Dermis blood vessel endothelial cell (primary cell): ENCODE results near the gene ZNF714. TPM values are rescaled to one million over a fixed set of nuclear protein-coding genes. Genes with fewer than 3 reads are reported as not detected.
"Not testable (repeated sequence)": the region's sequence is repeated elsewhere in the genome, so short reads cannot be mapped to it uniquely, and the experiment has no call there.

Experiments
- DNase-seq: peaks from one replicate; pipeline ENCODE4 v3.0.0; 2010
- total RNA-seq: library from RNA; depleted of rRNA; stranded (reverse); fragments of >200 nt; gene quantifications from 2 replicates; pipeline ENCODE4 v1.2.3, GENCODE V29; 2014

ZNF714 gene
- total RNA-seq, 1 donor from 2014 or later, result 10.7 TPM

DNA sequence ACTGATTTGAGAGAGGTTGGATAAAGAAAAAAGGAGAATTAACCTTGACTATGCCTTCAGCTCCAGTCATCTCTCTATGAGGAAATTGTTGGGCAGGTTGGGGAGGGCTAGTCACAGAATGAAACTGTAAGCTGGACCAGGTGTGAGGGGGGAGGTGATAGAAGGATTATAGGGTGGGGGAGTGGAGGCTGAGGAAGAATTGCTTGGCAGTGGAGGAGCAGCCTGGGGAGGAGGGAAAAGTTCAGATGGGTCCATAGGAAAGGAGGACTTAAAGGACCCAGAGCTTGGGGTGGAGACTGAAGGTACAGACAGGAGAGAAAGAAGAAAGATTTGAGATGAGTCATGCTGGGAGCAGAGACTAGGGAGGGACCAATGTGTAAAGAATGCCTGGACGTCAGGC is 51.6 kb downstream of the ZNF714 start:
- DNase-seq, result no peak

DNA sequence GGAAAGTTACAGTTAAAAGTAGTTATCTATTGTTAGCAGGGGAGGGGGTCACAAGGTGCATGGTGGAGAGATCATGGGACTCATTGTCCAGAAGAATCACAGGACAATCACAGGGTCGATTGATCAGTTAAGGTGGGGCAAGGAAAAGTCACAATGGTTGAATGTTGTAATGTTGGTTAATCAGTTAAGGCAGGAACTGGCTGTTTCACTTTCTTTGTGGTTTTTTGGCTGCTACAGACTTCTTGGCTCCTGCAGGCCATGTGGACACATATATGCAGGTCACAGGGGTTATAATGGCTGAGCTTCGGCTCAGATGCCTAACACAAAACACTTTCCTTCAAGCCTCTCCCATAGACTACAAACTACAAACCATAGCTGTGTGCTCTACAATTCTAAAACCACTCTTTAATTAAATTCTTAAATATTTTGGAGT is 52.9 kb downstream of the ZNF714 start:
- DNase-seq, result no peak

DNA sequence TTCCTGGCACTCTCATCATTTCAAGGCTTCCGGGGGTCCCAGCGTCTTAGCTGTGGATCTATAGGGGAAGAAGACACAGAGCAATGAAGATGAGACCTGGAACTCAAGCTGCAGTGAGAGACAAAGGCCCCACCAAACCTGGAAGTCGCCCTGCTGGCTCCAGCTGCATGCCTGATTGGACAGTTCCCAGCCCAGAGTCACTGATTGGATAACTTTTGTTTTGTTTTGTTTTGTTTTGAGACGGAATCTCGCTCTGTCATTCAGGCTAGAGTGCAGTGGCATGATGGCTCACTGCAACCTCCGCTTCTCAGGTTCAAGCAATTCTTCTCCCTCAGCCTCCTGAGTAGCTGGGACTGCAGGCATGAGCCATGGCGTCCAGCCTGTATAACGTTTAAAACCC is 53.4 kb downstream of the ZNF714 start:
- DNase-seq, result no peak

DNA sequence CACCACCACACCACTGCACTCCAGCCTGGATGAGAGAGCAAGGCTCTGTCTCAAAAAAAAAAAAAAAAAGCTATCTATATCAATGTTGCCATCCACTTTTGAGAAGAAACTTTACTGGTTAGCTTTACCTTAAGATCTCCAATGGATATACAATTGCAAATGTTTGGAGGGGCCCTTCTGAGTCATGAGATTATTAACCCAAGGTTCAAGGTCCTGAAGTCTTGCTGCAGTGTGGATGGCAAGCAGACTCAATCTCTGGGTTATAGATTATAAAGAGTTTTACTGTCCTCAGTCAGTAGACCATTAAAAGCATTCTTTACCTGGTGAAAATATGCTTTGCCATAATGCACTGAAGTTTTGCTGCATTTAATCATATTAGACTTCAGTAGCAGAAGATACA is 56.1 kb downstream of the ZNF714 start:
- no peak for DNase-seq

DNA sequence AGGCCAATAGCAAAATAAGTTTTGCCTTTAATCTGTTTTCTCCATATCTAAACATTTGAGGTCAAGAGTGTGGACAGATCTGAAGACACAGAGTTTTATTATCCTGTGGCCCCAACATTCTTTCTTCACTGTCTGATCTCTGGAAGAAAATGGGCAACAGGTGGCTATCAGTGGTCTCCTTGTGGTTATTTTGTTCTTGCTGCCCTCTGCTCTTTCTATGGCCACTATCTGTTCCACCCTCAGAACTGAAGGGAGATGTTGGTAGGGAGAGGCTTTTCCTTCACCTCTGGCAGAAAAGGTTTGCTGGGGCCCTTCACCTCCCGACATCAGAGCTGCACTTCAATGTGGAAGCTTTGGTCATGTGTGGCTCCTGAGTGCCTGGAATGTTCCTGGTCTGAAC is 59.0 kb downstream of the ZNF714 start:
- DNase-seq, result not testable (repeated sequence)

DNA sequence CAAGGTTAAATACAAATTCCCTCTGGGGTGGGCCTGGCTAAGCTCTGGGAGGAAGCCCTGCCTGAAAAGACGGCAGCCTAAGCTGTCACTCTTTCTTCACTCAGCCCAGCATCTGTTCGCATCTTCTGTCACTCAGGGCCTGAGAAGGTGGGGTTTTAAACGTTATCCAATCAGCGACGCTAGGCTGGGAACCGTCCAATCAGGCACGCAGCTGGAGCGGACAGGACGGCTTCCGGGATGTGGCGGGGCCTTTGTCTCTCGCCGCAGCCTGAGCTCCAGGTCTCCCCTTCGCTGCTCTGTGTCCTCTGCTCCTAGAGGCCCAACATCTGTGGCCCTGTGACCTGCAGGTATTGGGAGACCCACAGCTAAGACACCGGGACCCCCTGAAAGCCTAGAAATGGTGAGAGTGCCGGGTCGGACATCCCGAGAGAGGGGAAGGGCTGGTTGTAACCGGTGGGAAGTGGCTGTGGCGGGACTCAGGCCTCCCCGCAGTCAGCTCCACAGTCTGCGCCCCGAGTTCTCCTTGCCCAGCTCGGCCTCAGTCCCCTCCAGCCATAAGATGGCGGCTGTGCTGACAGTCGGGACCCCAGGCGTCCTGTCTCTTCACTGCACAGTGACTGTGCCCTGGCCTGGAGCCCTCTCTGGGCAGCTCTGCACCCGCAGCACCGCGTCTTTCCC is 59.9 kb downstream of the ZNF714 start, which contains the start of gene ZNF431:
Gene ZNF431 (plus strand): TSS at position 254 of the 678 bp plus-strand sequence. CDS start 144 bp downstream, at position 398.
- peak; percentile 97 for DNase-seq

DNA sequence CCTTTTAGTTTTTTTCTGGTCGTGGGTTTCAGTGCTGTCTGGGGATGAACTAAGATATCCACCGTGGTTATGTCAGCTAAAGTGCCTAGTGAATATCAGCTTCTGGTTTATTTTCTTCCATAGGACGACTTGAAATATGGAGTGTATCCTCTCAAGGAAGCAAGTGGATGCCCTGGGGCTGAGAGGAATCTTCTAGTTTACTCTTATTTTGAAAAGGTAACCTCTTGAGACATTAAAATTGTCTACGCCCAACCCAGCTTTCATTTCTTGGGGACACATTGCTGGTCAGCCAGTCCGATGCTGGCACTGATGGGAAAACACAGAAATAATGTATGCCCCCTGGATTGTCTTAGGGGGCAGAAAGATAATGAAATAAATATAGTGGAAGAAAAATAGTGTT is 61.4 kb downstream of the ZNF714 start:
- no peak for DNase-seq

DNA sequence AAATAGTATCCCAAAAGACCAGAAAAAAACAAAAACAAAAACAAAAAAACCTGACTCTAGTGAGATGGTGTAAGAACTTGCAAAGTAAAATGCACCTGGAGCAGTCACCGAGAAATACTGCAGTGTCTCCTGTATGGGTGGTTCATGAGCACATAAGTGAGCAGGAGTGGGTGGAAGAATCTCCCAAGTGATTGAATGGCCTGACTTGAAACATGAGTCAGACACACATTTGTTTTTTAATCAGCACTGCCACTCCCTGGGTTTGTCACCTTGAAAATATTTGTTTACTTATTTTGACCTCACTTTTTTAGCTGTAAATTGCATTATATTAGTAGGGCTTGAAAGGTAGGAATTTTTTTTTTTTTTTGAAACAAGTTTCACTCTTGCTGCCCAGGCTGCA is 61.9 kb downstream of the ZNF714 start:
- DNase-seq, result no peak

DNA sequence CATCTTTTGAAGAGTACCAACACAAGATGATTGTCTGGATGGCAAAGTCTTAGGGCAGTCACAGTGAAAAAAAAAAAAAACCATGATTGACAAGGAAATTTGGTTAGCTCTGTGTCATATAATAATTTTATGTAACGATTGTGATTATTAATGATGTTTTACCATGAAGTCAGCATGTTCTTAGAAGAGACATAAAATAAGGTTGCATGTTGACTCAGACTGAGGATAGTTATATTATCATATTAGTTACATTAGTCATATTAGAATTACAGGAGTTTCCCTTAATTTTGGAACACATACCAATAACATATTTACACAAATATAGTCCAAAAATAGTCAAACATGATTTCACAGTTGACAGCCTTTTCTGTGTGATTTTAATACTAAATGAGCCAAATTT is 65.5 kb downstream of the ZNF714 start:
- DNase-seq, result no peak

DNA sequence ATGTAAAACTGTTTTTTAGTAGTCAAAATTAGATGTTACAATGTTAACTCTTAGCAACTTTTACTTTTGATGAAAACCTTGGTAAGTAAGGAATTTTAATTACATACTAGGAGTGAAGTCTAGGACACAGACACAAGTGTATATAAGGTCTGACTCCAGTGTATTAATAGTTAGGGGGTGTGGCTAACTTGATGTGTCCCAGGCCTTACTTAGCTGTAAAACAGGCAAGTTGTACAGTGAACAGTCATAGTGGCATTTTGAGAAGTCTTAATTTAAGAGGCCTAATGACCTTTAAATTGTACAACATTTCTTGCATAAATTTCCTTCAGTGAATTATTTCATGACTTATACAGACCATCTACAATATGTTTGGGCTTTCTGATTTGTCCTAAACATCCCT is 66.7 kb downstream of the ZNF714 start:
- DNase-seq, result no peak

DNA sequence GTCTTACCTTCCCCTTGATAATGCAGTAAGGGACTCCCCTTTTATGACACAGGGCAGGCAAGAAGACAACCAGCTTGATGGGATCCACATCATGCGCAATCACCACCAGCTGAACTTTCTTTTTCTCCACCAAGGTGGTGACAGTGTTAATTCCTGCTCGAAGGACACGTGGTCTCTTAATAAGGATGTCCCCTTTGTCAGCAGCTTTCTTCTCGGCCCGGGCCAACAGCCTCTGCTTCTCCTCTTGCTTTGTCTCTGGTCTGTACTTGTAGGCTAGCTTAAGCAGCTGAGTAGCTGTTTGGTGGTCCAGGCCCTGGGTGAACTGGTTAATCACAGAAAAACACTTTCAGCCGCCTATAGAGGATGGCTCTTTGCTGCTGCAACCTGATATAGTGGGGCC is 67.9 kb downstream of the ZNF714 start:
- no peak for DNase-seq

DNA sequence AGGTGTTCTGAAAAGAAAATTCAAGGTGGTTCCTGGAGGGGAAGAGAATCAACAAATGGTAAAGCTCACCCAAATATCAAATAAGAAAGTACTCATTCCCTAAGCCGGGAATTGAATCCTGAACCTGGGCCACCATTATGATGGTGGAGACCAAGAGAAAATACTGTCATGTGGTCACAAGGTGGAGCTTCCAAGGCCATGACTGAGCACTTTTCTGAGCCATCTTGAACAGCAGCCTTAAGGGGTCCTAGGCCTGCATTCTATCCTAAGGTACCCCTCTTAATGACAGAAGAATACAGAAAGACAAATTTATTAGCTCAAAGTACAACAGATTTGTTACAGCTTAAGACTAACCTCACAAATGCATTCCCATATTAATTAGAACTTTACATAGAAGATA is 69.5 kb downstream of the ZNF714 start:
- no peak for DNase-seq

DNA sequence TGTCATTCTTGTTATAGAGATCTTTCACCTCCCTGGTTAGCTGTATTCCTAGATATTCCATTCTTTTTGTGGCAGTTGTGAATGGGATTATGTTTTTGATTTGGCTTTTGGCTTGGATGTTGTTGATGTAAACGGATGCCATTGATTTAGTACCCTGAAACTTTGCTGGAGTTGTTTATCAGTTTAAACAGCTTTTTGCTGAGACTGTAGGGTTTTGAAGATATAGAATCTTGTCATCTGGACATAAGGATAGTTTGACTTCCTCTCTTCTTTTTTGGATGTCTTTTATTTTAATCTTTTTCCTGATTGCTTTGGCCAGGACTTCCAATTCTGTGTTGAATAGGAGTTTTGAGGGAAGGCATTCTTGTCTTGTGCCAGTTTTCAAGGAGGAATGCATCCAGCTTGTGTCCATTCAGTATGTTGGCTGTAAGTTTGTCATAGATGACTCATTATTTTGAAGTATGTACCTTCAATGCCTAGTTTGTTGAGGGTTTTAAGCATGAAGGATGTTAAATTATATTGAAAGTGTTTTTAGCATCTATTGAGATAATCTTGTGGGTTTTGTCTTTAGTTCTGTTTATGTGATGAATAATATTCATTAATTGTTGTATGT is 76.6 kb downstream of the ZNF714 start:
- DNase-seq, result peak; percentile 6

DNA sequence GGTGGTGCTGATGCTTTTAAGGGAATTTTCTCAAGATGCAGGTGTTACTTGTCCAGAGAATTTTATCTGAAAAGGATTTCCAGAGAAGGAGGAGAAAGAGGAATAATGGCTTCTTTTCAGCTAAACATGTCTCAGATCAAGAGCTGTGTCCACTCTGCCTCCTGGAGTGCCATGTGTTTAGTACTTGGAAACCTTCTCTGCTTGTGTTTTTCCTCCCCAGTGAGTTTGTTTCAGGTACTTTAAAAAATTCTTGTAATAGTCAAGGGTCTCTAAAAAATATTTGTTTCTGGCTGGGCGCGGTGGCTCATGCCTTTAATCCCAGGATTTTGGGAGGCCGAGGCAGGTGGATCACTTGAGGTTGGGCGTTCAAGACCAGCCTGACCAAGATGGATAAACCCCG is 82.5 kb downstream of the ZNF714 start:
- no peak for DNase-seq

DNA sequence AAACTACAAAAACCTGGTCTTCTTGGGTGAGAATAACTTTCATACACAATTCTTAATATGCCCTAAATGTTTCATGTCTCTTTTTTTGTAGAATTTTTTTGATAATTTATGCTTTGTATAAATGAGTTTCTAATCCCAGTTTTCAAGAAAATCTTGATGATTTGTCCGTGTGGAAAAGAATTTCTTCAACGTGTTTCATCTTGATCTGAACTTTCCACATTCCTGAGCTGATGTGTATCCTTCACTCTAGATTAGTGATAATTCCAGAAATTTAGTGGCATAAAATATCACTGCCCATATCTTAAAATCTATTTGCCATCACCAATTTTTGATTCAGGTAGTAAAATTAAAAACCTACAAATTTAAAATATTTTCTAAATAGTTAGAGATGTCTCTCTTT is 84.4 kb downstream of the ZNF714 start:
- DNase-seq, result no peak

Other genes with a start within 250 kb of the ZNF714 start
- 9.7 and 12.8 TPM in 2 replicates for gene ZNF85, start 159.0 kb upstream of the ZNF714 start, total RNA-seq
- gene ZNF430, start 61.5 kb upstream of the ZNF714 start, total RNA-seq, result 7.5 and 15.8 TPM in 2 replicates
- gene ZNF431, start 59.8 kb downstream of the ZNF714 start, total RNA-seq, result 6.5 and 6.6 TPM in 2 replicates
- 9.7 and 9.9 TPM in 2 replicates for gene ZNF708, start 247.2 kb downstream of the ZNF714 start, total RNA-seq